ENCODE data around the gene XKR8. TPM values are rescaled to one million over a fixed set of nuclear protein-coding genes. Genes with fewer than 3 reads are reported as not detected.

Gene XKR8
- polyA plus RNA-seq, 1 donor from 2014 or later, result not detected

DNA sequence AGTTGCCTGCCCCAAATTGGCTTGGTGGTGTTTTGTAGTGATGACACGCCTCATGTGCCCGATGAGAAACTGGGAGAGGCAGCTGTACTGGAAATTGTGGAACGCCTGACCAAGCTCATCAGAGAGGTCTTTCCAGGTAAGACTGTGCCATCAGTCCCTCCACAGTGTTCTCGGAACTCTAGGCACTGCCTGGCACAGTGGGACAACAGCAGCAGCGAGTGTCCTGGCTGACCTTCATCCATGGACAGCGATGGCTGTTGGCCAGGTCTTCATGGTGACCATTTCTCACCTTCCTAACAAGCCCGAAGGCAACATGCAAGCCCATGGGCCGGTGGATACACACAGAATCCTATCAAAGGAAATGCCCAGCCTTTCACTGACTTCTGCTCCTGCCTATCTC, 10.7 kb upstream of the XKR8 start:
- Histone ChIP-seq H3K9ac (ENCODE audit: low read length) (no peak overlapping the region), H3K27me3 (ENCODE audit: insufficient read depth, low read depth, low read length) (no peaks in the 10 kb centered on the region), H4K20me1 (ENCODE audit: insufficient read depth) (no peaks in the 10 kb centered on the region), H3K27ac (ENCODE audit: low read length) (no peak overlapping the region), H3K4me2 (ENCODE audit: low read length) (no peak overlapping the region), H3K36me3 (ENCODE audit: insufficient read depth, low read length) (no peaks in the 10 kb centered on the region), H3K79me2 (replicated peaks; ENCODE audit: insufficient read depth, low read length) (no peaks in the 10 kb centered on the region), H3F3A (ENCODE audit: insufficient read depth, low read length, poor library complexity, severe bottlenecking) (no peaks in the 10 kb centered on the region), H3K9me2 (ENCODE audit: insufficient read depth, low read length) (no peaks in the 10 kb centered on the region), H2AFZ (ENCODE audit: low read depth, low read length) (no peak overlapping the region), H3K4me3 (ENCODE audit: low read length) (no peak overlapping the region), H3K9me3 (ENCODE audit: low read length) (no peaks in the 10 kb centered on the region)
- TF ChIP-seq EP300 (conservative IDR thresholded peaks at IDR 0.05; ENCODE audit: poor library complexity, severe bottlenecking), result no peak
- no peak for TF ChIP-seq EZH2 (IDR thresholded peaks at IDR 0.05; ENCODE audit: borderline replicate concordance, insufficient read depth, low read length, poor library complexity, severe bottlenecking)
- TF ChIP-seq SMC3 (conservative IDR thresholded peaks at IDR 0.05; ENCODE audit: poor library complexity), result no peak
- no peak for TF ChIP-seq CTCF (IDR thresholded peaks at IDR 0.05; ENCODE audit: poor library complexity, severe bottlenecking)
- TF ChIP-seq RAD21 (conservative IDR thresholded peaks at IDR 0.05), result no peak
- no peak for TF ChIP-seq POLR2AphosphoS5 (IDR thresholded peaks at IDR 0.05)
- TF ChIP-seq MXI1 (conservative IDR thresholded peaks at IDR 0.05; ENCODE audit: poor library complexity, severe bottlenecking), result no peak
- TF ChIP-seq, protein P1, sequence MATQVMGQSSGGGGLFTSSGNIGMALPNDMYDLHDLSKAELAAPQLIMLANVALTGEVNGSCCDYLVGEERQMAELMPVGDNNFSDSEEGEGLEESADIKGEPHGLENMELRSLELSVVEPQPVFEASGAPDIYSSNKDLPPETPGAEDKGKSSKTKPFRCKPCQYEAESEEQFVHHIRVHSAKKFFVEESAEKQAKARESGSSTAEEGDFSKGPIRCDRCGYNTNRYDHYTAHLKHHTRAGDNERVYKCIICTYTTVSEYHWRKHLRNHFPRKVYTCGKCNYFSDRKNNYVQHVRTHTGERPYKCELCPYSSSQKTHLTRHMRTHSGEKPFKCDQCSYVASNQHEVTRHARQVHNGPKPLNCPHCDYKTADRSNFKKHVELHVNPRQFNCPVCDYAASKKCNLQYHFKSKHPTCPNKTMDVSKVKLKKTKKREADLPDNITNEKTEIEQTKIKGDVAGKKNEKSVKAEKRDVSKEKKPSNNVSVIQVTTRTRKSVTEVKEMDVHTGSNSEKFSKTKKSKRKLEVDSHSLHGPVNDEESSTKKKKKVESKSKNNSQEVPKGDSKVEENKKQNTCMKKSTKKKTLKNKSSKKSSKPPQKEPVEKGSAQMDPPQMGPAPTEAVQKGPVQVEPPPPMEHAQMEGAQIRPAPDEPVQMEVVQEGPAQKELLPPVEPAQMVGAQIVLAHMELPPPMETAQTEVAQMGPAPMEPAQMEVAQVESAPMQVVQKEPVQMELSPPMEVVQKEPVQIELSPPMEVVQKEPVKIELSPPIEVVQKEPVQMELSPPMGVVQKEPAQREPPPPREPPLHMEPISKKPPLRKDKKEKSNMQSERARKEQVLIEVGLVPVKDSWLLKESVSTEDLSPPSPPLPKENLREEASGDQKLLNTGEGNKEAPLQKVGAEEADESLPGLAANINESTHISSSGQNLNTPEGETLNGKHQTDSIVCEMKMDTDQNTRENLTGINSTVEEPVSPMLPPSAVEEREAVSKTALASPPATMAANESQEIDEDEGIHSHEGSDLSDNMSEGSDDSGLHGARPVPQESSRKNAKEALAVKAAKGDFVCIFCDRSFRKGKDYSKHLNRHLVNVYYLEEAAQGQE (IDR thresholded peaks at IDR 0.05; ENCODE audit: borderline replicate concordance), result no peak
- no peak for TF ChIP-seq TAF1 (IDR thresholded peaks at IDR 0.05; ENCODE audit: low read depth)

GRCh38 chr1:27951396-27951795, 8.4 kb upstream of the XKR8 start:
- Histone ChIP-seq H3K9ac (ENCODE audit: low read length) (no peak overlapping the region), H3K27me3 (ENCODE audit: insufficient read depth, low read depth, low read length) (no peaks in the 10 kb centered on the region), H3K27ac (ENCODE audit: low read length) (no peak overlapping the region), H2AFZ (ENCODE audit: low read depth, low read length) (no peak overlapping the region), H3K79me2 (replicated peaks; ENCODE audit: insufficient read depth, low read length) (no peaks in the 10 kb centered on the region), H4K20me1 (ENCODE audit: insufficient read depth) (no peaks in the 10 kb centered on the region), H3K36me3 (ENCODE audit: insufficient read depth, low read length) (no peaks in the 10 kb centered on the region), H3K4me3 (ENCODE audit: low read length) (no peak overlapping the region), H3K9me2 (ENCODE audit: insufficient read depth, low read length) (no peaks in the 10 kb centered on the region), H3K4me2 (ENCODE audit: low read length) (no peak overlapping the region), H3K9me3 (ENCODE audit: low read length) (no peaks in the 10 kb centered on the region), H3F3A (ENCODE audit: insufficient read depth, low read length, poor library complexity, severe bottlenecking) (no peaks in the 10 kb centered on the region)
- TF ChIP-seq POLR2AphosphoS5 (IDR thresholded peaks at IDR 0.05) (no peak), EZH2 (IDR thresholded peaks at IDR 0.05; ENCODE audit: borderline replicate concordance, insufficient read depth, low read length, poor library complexity, severe bottlenecking) (no peak), EP300 (conservative IDR thresholded peaks at IDR 0.05; ENCODE audit: poor library complexity, severe bottlenecking) (no peak), MXI1 (conservative IDR thresholded peaks at IDR 0.05; ENCODE audit: poor library complexity, severe bottlenecking) (no peak), SMC3 (conservative IDR thresholded peaks at IDR 0.05; ENCODE audit: poor library complexity) (no peak), CTCF (IDR thresholded peaks at IDR 0.05; ENCODE audit: poor library complexity, severe bottlenecking) (no peak), RAD21 (conservative IDR thresholded peaks at IDR 0.05) (no peak), TAF1 (IDR thresholded peaks at IDR 0.05; ENCODE audit: low read depth) (no peak)
- TF ChIP-seq, protein P1 (IDR thresholded peaks at IDR 0.05; ENCODE audit: borderline replicate concordance), result no peak
